GM19397 (cell line): ENCODE results near the gene GRXCR1.

Experiments
- ATAC-seq: cut with Tn5 transposase; IDR thresholded peaks from one replicate; pipeline ENCODE4 v1.9.1; 2021; ENCODE audit warnings: mild to moderate bottlenecking, moderate library complexity; ENCODE audit not compliant: unreplicated experiment

GRXCR1 gene

GRCh38 chr4:42927946-42928345 lies 35.4 kb downstream of the GRXCR1 start:
- ATAC-seq = no peak

GRCh38 chr4:42928582-42928981 lies 36.1 kb downstream of the GRXCR1 start:
- ATAC-seq = no peak

- ATAC-seq = no peak
Measured at GRCh38 chr4:42942216-42942615, 49.7 kb downstream of the GRXCR1 start.

GRCh38 chr4:42945874-42946273 lies 53.4 kb downstream of the GRXCR1 start:
- ATAC-seq = no peak

- no peak for ATAC-seq
Measured at GRCh38 chr4:42953321-42953720, 60.8 kb downstream of the GRXCR1 start.

- no peak for ATAC-seq
Measured at GRCh38 chr4:42954963-42955669, 62.6 kb downstream of the GRXCR1 start.

- no peak for ATAC-seq
Measured at GRCh38 chr4:42955746-42956505, 63.4 kb downstream of the GRXCR1 start.

- no peak for ATAC-seq
Measured at GRCh38 chr4:42965326-42965725, 72.8 kb downstream of the GRXCR1 start.

GRCh38 chr4:42985976-42986375 lies 93.5 kb downstream of the GRXCR1 start:
- ATAC-seq = no peak

GRCh38 chr4:42995343-42995944 lies 102.9 kb downstream of the GRXCR1 start:
- ATAC-seq = no peak

- ATAC-seq = no peak
Measured at GRCh38 chr4:43008793-43009192, 116.3 kb downstream of the GRXCR1 start.

GRCh38 chr4:43014256-43014655 lies 121.7 kb downstream of the GRXCR1 start:
- no peak for ATAC-seq

- ATAC-seq = no peak
Measured at GRCh38 chr4:43041632-43042031, 149.1 kb downstream of the GRXCR1 start.

- ATAC-seq = no peak
Measured at GRCh38 chr4:43047058-43047457, 154.5 kb downstream of the GRXCR1 start.

GRCh38 chr4:43048570-43048969 lies 156.1 kb downstream of the GRXCR1 start:
- no peak for ATAC-seq

- no peak for ATAC-seq
Measured at GRCh38 chr4:43049326-43049725, 156.8 kb downstream of the GRXCR1 start.

- ATAC-seq = no peak
Measured at GRCh38 chr4:43066415-43066814, 173.9 kb downstream of the GRXCR1 start.

GRCh38 chr4:43071069-43071468 lies 178.6 kb downstream of the GRXCR1 start:
- ATAC-seq = no peak
